ENCODE results near the gene ZSCAN5B. TPM values are rescaled to one million over a fixed set of nuclear protein-coding genes. Genes with fewer than 3 reads are reported as not detected.

The ZSCAN5B gene
- total and polyA plus RNA-seq, 2 of the 8 experiments (the other 6 are each of a cell fraction or from before 2014, with no cell fraction given) = not detected

GRCh38 chr19:56155124-56155687 is 42.4 kb downstream of the ZSCAN5B start:
- Histone ChIP-seq H4K5ac (ENCODE audit: insufficient read length, low read depth, low read length) (no peak overlapping the region), H3K4me2 (ENCODE audit: insufficient read depth in 1 of 2, low read depth in 2 of 2, low read length in 2 of 2) (no peak overlapping the region), H2BK15ac (ENCODE audit: low read length) (no peak overlapping the region), H2AK5ac (ENCODE audit: low read depth, low read length) (no peak overlapping the region), H3K9me3 (ENCODE audit: insufficient read depth in 2 of 2, low read depth in 1 of 2, low read length in 1 of 2) (no peaks in the 10 kb centered on the region), H3K23me2 (ENCODE audit: low read depth, low read length) (peaks cover 7% of the 10 kb centered on the region; the same call in 1 of the 2 replicates), H2BK20ac (ENCODE audit: low read length) (no peak overlapping the region), H2AFZ (ENCODE audit: low read length) (no peak overlapping the region), H3K56ac (replicated peaks; ENCODE audit: insufficient read length, low read depth, low read length) (no peak overlapping the region), H3K27me3 (replicated peaks in 1 of 4; ENCODE audit: control insufficient read depth in 3 of 4, extremely low read depth in 1 of 4, insufficient read depth in 3 of 4, low read length in 3 of 4) (no peaks in the 10 kb centered on the region), H3K18ac (ENCODE audit: extremely low read depth, low read length) (no peak overlapping the region), H2BK12ac (ENCODE audit: low read depth, low read length) (no peak overlapping the region), H3K36me3 (ENCODE audit: control insufficient read depth in 2 of 4, insufficient read depth in 4 of 4, low read length in 3 of 4) (peaks cover 3 to 23% (median 12%) of the 10 kb centered on the region in 4 experiments; a peak in 6 of 8 replicates), H3K79me2 (ENCODE audit: control insufficient read depth in 1 of 2, insufficient read depth in 2 of 2, low read length in 2 of 2) (peaks cover 0 to 6% of the 10 kb centered on the region in 2 experiments; a peak in 1 of 4 replicates), H4K91ac (replicated peaks; ENCODE audit: insufficient read length, low read length) (no peak overlapping the region), H3K9ac (replicated peaks in 1 of 4; ENCODE audit: extremely low read depth in 1 of 4, low read depth in 3 of 4, low read length in 3 of 4) (no peak overlapping the region), H3K27ac (ENCODE audit: low read depth, low read length) (0 out of 2 replicates have a peak overlapping the region, but pooled peaks have one; percentile 11), H4K8ac (ENCODE audit: extremely low read depth, insufficient read depth, low read length) (no peak overlapping the region), H2BK5ac (ENCODE audit: low read depth, low read length) (no peak overlapping the region), H3K4me3 (ENCODE audit: extremely low read depth in 1 of 4, insufficient read depth in 2 of 4, low read depth in 3 of 4, low read length in 4 of 4) (no peak overlapping the region), H2BK120ac (replicated peaks; ENCODE audit: low read depth, low read length) (no peak overlapping the region), H4K20me1 (replicated peaks in 1 of 2; ENCODE audit: control insufficient read depth in 1 of 2, insufficient read depth in 2 of 2, low read length in 2 of 2) (peaks cover 0 to 4% of the 10 kb centered on the region in 2 experiments), H3K14ac (ENCODE audit: insufficient read length) (no peak overlapping the region), H3K23ac (ENCODE audit: insufficient read length) (no peak overlapping the region), H3K4me1 (replicated peaks in 1 of 4; ENCODE audit: control insufficient read depth in 3 of 4, insufficient read depth in 4 of 4, low read length in 3 of 4) (peaks cover 5 to 10% (median 8%) of the 10 kb centered on the region in 4 experiments), H3K4ac (replicated peaks; ENCODE audit: insufficient read length, low read depth, low read length) (no peak overlapping the region), H3K79me1 (ENCODE audit: low read depth, low read length) (peaks cover 7% of the 10 kb centered on the region)
- FAIRE-seq = peak; percentile 88
- CTCF ChIA-PET (ENCODE audit: partially characterized antibody) = interaction anchor here (0.6 to 7.9 kb wide), 47 partner anchors 9 to 474 kb away, joined by 3 to 137 read pairs (median 6); partner anchors contain the start of genes GALP and ZNF444
- 72% methylated on average over 17 of the region's 17 CpGs; no CpG with 5 or more reads in 1 of the 2 experiments for WGBS, 2 experiments (ENCODE audit: extremely low coverage in 1 of 2, insufficient coverage in 1 of 2, insufficient read length in 1 of 2, insufficient replicate concordance in 2 of 2, low coverage in 1 of 2, low lambda C conversion rate in 2 of 2, missing lambda C conversion rate in 1 of 2)
- peak in 1 of 2 experiments; percentile 87 for DNase-seq (ENCODE audit: low read depth in 1 of 2, low spot score in 2 of 2)
- POLR2A ChIA-PET (ENCODE audit: partially characterized antibody) = interaction anchor here (1.1 to 3.5 kb wide), 3 partner anchors 11 to 74 kb away, joined by 4 to 21 read pairs (median 4); no protein-coding TSS in a partner anchor
- TF ChIP-seq KDM4A (IDR thresholded peaks at IDR 0.05; ENCODE audit: low read depth, low read length, severe bottlenecking) (no peak), CREB1 (IDR thresholded peaks at IDR 0.05) (peak; percentile 52; the same call in 1 of the 2 replicates), CTCF (IDR thresholded peaks at IDR 0.05; ENCODE audit: control extremely low read depth in 1 of 3, insufficient read depth in 1 of 3, low read depth in 1 of 3, low read length in 3 of 3) (peak; percentile 87 to 97 (median 96)), RAD21 (IDR thresholded peaks at IDR 0.05 in 1 of 2, conservative IDR thresholded peaks at IDR 0.05 in 1 of 2; ENCODE audit: low read depth in 2 of 2, low read length in 2 of 2) (peak; percentile 85 to 88)

Measured in H1 (cell line).